IPS DF 6.9 (cell line): ENCODE measurements around the gene TBC1D10A.

ENCODE experiments used
- DNase-seq: peaks from one replicate; pipeline ENCODE4 v3.0.0-alpha.2; 2013; ENCODE audit warnings: low read depth, low spot score
- H3K27ac ChIP-seq: one replicate; pipeline ENCODE4 v1.5.1; 2013; ENCODE audit warnings: low read length, control low read depth
- H3K27me3 ChIP-seq: 2 replicates; pipeline ENCODE4 v1.6.1; 2013; ENCODE audit warnings: mild to moderate bottlenecking, low read length; ENCODE audit not compliant: control insufficient read depth, insufficient read depth
- H3K36me3 ChIP-seq: 2 replicates; pipeline ENCODE4 v1.6.1; 2013; ENCODE audit warnings: low read length; ENCODE audit not compliant: control insufficient read depth, insufficient read depth
- H3K4me1 ChIP-seq: 2 replicates; pipeline ENCODE4 v1.6.1; 2013; ENCODE audit warnings: low read length; ENCODE audit not compliant: control insufficient read depth, insufficient read depth
- H3K4me3 ChIP-seq: 2 replicates; pipeline ENCODE4 v1.5.1; 2013; ENCODE audit warnings: mild to moderate bottlenecking, low read length
- H3K9me3 ChIP-seq: 2 replicates; pipeline ENCODE4 v1.6.1; 2013; ENCODE audit warnings: low read length, inconsistent platforms; ENCODE audit not compliant: control insufficient read depth, insufficient read depth
- WGBS: extraction: QIAGEN DNeasy Blood & Tissue Kit; methylation state at CpG from one replicate; pipeline ENCODE4 v1.1.7; 2013; ENCODE audit warnings: mixed read lengths, missing lambda C conversion rate; ENCODE audit not compliant: insufficient read length, insufficient coverage; 5-methylcytosine and 5-hydroxymethylcytosine counted together

Gene TBC1D10A

DNA sequence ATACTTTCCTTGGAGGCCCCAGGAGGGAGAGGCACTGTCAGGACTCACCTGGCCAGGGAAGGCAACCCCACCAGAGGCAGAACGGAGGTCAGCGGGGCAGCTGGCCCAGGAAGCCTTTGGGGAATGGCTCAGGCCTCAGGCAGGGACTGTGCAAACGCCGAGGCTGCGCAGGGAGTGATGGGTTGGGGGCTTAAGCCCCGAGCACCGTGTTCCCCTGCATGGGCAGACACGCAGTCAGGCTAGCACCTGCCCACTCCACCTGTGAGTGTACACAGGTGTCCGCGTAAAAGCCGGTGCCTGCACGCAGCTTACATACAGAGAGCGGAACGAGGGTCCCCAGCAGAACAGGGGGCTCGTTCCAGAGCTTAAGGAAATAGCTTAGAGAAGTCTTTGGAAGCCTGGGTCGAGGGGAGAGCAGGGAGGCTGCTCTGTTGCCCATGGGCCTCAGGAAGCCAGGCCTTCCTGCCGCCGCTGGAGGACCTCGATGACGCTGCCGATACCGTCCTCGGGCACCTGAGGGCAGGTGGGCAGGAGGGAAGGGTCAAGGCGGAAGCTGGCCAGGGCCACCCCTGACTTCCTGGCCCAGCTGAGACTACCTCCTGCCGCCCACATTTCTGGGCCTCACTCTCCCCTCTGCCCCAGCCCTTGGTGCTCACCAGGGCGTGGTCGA, 41.4 kb downstream of the TBC1D10A start:
- H3K4me3 ChIP-seq, result no peak overlapping the region
- H3K36me3 ChIP-seq, result no peaks in the 10 kb centered on the region
- peaks cover 3% of the 10 kb centered on the region; the same call in 1 of the 2 replicates for H3K4me1 ChIP-seq
- H3K27me3 ChIP-seq, result no peaks in the 10 kb centered on the region
- no peak overlapping the region for H3K27ac ChIP-seq
- no CpG with 5 or more reads among the region's 27 CpGs for WGBS
- no peaks in the 10 kb centered on the region for H3K9me3 ChIP-seq
- no peak for DNase-seq

DNA sequence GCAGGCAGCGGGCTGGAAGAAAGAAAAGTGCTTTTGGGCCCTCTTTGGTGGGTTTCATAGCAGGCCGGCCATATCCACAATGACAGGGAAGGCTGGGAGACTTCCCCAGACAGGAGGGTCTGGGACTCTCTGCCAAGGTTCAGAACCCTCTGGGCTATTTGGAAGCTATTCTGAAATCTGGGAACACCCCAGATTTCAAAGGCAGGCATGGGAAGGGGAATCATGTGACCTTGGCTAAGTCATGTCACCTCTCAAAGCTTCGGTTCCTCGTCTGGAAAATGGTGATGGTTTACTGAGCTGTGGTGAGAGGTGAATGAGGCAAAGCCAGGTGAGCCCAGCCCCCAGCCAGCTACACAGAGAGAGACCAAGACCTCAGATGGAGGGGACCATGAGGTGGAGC, 42.1 kb downstream of the TBC1D10A start:
- H3K27me3 ChIP-seq, result no peaks in the 10 kb centered on the region
- no peak overlapping the region for H3K4me3 ChIP-seq
- H3K9me3 ChIP-seq, result no peaks in the 10 kb centered on the region
- WGBS, result no CpG with 5 or more reads among the region's 4 CpGs
- DNase-seq, result no peak
- H3K36me3 ChIP-seq, result no peaks in the 10 kb centered on the region
- peaks cover 3% of the 10 kb centered on the region; the same call in 1 of the 2 replicates for H3K4me1 ChIP-seq
- H3K27ac ChIP-seq, result no peak overlapping the region

DNA sequence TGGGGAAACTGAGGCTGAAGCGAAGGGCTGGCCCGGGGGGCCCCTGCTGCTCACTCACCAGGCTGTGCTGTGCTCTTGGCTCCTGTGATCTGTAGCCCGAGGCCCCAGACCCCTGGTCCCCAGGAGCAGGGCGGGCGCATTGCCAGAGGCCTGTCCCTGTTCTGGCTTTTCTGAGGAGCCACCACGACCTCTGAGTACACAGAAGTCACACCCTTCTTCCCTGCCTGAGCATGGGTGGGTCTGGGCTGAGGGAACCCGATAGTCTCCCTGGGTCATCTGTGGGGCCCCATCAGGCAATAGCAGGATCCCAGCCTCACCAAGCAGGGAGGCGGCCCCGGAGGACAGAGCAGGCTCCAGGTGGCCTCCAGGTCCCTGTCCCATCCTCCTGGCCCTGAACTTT, 42.6 kb downstream of the TBC1D10A start:
- Histone ChIP-seq H3K27ac (no peak overlapping the region), H3K4me3 (no peak overlapping the region), H3K27me3 (no peaks in the 10 kb centered on the region), H3K36me3 (no peaks in the 10 kb centered on the region), H3K4me1 (peaks cover 3% of the 10 kb centered on the region; the same call in 1 of the 2 replicates), H3K9me3 (no peaks in the 10 kb centered on the region)
- no peak for DNase-seq
- no CpG with 5 or more reads among the region's 9 CpGs for WGBS

DNA sequence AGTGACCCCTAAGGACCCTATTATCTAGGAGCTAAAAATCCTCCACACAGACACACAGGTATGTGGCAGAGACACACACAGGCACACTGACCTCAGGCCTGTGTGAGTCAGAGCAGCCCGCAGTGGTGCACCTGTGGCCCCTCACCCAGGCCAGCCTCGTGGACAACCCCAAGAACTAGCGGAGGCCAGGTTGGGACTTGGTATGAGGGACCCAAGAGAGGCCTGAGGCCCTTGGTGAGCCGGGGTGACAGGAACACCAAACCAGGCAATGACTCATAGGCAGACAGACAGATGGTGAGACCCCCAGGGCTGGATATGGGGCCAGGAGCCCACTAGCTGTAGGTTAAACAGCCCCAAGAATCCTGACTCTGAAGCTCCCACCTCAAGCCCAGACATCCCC, 43.4 kb downstream of the TBC1D10A start:
- no peak overlapping the region for H3K4me3 ChIP-seq
- no peaks in the 10 kb centered on the region for H3K4me1 ChIP-seq
- no peaks in the 10 kb centered on the region for H3K27me3 ChIP-seq
- no peaks in the 10 kb centered on the region for H3K9me3 ChIP-seq
- H3K36me3 ChIP-seq, result no peaks in the 10 kb centered on the region
- no peak overlapping the region for H3K27ac ChIP-seq
- no CpG with 5 or more reads among the region's 4 CpGs for WGBS
- DNase-seq, result no peak

DNA sequence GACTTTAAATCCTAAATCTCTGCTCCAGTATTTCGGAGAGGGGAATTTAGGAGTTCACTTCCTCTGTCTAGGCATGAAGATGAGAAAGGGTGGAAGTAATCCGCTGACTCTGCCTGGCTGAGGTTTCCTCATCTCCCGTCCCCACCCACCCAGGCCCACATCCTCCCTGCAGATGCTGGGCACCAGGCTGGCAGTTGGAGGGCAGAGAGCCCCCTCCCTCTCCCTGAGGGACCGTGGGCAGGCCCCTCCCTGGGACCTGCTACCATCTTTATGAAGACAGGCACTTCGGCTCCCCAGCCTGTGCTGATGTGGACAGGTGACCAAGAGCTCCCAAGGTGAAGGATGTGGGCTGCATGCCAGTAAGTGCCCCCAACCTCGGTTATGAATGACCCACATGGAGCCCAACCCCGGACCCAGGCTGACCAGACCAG, 44.1 kb downstream of the TBC1D10A start:
- Histone ChIP-seq H3K27me3 (no peaks in the 10 kb centered on the region), H3K4me3 (no peak overlapping the region), H3K9me3 (no peaks in the 10 kb centered on the region), H3K36me3 (no peaks in the 10 kb centered on the region), H3K27ac (no peak overlapping the region), H3K4me1 (no peaks in the 10 kb centered on the region)
- no CpG with 5 or more reads among the region's 7 CpGs for WGBS
- DNase-seq, result no peak

DNA sequence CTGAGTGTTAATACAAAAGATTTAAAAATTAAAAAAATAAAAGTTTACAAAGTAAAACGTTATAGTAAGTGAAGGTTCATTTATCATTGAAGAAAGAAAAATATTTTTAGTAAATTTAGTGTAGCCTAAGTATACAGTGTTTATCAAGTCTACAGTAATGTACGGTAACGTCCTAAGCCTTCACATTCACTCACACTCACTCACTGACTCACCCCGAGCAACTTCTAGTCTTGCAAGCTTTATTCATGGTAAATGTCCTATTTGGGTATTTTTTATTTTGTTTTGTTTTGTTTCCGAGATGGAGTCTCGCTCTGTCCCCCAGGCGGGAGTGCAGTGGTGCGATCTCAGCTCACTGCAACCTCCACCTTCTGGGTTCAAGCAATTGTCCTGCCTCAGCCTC, 46.2 kb downstream of the TBC1D10A start:
- WGBS, result 100% methylated on average over 1 of the region's 8 CpGs

DNA sequence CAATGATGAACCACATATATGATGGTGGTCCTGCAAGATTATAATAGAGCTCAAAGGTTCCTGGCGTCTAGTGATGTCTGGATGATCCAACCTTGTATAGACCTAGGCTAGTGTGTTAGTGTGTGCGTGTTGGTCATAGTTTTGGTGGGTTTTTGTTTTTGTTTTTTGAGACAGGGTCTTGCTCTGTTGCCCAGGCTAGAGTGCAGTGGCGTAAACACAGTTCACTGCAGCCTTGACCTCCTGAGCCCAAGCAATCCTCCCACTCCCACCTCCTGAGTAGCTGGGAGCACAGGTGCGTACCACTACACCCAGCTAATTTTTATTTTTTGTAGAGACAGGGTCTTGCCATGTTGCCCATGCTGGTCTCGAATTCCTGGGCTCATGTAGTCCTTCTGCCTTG, 46.8 kb downstream of the TBC1D10A start:
- no peak overlapping the region for H3K27ac ChIP-seq
- no peak overlapping the region for H3K4me3 ChIP-seq
- H3K27me3 ChIP-seq, result no peaks in the 10 kb centered on the region
- H3K4me1 ChIP-seq, result no peaks in the 10 kb centered on the region
- no peaks in the 10 kb centered on the region for H3K36me3 ChIP-seq
- DNase-seq, result no peak
- WGBS, result no CpG with 5 or more reads among the region's 5 CpGs
- no peaks in the 10 kb centered on the region for H3K9me3 ChIP-seq

More for the DNA sequence above, 46.2 kb downstream of the TBC1D10A start:
- H3K27ac ChIP-seq, result no peak overlapping the region
- no peaks in the 10 kb centered on the region for H3K36me3 ChIP-seq
- no peaks in the 10 kb centered on the region for H3K4me1 ChIP-seq
- DNase-seq, result no peak
- no peaks in the 10 kb centered on the region for H3K27me3 ChIP-seq
- no peak overlapping the region for H3K4me3 ChIP-seq
- no peaks in the 10 kb centered on the region for H3K9me3 ChIP-seq

DNA sequence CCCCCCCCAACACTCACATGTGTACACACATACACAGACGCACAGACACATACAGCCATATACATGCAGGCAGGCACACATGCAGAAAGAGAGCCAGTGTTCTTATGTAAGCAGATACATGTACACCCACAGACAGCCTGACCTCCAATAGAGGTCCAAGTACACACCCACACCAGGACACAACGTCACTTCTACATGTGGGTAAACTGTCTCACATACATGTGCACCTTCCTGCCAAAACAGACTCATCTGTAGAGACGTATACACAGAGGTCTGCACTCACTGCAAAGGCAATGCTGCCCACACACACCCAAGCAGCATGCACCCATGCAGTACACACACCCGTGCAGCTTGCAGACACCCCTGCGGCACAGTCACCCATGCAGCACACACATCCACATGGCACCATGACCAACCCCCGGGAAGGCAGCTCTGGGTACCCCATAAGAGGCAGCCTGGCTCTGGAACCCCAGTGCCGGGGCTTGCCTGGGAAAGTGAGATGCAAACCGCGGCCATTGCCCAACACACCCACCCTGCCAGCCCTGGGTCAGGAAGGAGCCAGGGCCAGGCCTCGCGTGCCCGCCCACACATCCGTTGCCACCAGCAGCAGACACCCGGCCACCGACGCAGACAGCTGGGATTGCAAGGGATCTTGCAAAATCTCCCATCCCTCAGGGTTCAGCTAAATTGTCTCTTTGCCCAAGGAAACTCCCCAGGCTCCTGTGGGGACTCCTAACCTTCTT, 47.5 kb downstream of the TBC1D10A start:
- Histone ChIP-seq H3K9me3 (no peaks in the 10 kb centered on the region), H3K27ac (no peak overlapping the region), H3K36me3 (no peaks in the 10 kb centered on the region), H3K4me3 (no peak overlapping the region), H3K27me3 (no peaks in the 10 kb centered on the region), H3K4me1 (no peaks in the 10 kb centered on the region)
- no CpG with 5 or more reads among the region's 16 CpGs for WGBS
- DNase-seq, result no peak

DNA sequence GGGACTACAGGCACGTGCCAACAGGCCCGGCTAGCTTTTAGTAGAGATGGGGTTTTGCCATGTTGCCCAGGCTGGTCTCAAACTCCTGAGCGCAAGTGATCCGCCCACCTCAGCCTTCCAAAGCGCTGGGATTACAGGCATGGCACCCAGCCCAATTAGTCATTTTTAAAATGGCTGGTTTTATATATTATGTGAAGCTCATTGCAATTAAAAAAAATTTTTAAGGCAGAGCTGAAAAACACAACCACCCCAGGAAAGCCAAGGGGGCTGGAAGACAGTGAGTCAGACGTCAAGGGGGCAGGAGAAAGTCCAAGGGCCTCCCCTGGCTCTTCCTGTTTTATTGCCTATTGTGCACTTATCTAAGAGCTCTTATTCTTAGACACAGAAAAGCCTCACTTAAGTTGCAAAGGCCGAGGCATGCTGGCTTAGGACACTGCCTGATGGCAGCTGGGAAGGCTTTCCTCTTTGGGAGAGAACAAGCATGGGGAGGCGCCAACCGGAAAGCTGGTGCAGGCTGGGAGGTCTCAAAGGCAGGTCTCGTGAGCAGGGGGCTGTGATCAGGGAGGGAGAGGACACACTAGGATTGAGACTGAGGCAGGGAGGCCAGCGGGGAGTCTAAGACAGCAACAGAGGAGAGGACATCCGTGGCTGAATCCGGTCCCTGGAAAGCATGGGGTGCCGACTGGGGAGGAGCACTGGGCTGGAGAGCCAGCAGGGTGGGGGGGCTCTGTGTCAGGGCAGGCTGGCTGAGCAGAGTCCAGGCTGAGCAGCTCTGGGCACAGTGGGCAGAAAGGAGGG, 49.0 kb downstream of the TBC1D10A start:
- Histone ChIP-seq H3K27ac (no peak overlapping the region), H3K9me3 (no peaks in the 10 kb centered on the region), H3K4me1 (no peaks in the 10 kb centered on the region), H3K36me3 (no peaks in the 10 kb centered on the region), H3K4me3 (no peak overlapping the region), H3K27me3 (no peaks in the 10 kb centered on the region)
- DNase-seq, result no peak
- WGBS, result no CpG with 5 or more reads among the region's 14 CpGs

DNA sequence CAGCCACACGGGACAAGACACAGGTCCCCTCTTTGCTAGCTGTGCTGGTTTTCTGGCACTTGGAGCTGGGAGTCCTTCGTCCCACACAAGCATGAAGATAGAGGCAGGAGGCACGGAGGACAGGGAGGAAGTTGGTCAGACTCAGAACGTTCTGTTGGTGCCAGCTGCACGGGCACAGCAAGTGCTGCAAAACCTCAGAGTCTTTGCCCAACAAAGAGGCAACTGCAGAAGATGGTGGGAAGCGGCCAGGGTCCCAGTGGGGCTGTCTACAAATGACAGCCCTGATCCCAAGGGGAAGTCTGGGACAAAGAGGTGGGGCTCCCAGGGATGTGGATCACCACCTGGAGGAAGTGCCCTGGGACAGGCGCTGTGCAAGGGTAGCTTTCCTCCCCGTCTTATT, 50.7 kb downstream of the TBC1D10A start:
- no peaks in the 10 kb centered on the region for H3K36me3 ChIP-seq
- no peak for DNase-seq
- no peak overlapping the region for H3K4me3 ChIP-seq
- no peak overlapping the region for H3K27ac ChIP-seq
- no peaks in the 10 kb centered on the region for H3K4me1 ChIP-seq
- H3K9me3 ChIP-seq, result no peaks in the 10 kb centered on the region
- no peaks in the 10 kb centered on the region for H3K27me3 ChIP-seq
- WGBS, result no CpG with 5 or more reads among the region's 8 CpGs
